ENCODE data around the gene RAD51C. TPM values are rescaled to one million over a fixed set of nuclear protein-coding genes. Genes with fewer than 3 reads are reported as not detected.
"Not testable (repeated sequence)": the region's sequence is repeated elsewhere in the genome, so short reads cannot be mapped to it uniquely, and the experiment has no call there.

The RAD51C gene
- 51.7 and 53.3 TPM in 2 replicates for total RNA-seq (2014; rRNA removed; shearing (Covaris generic))

GRCh38 chr17:58692239-58693055 lies at the start of gene RAD51C:
TSS of gene RAD51C (plus strand) at chr17:58692602. CDS start at chr17:58692644, 42 bp downstream.
- DNase-seq (ENCODE audit: low read depth), result peak; percentile 82

- DNase-seq (ENCODE audit: low read depth), result peak; percentile 20
Observed at GRCh38 chr17:58643147-58643546, 49.3 kb upstream of the RAD51C start.

DNA sequence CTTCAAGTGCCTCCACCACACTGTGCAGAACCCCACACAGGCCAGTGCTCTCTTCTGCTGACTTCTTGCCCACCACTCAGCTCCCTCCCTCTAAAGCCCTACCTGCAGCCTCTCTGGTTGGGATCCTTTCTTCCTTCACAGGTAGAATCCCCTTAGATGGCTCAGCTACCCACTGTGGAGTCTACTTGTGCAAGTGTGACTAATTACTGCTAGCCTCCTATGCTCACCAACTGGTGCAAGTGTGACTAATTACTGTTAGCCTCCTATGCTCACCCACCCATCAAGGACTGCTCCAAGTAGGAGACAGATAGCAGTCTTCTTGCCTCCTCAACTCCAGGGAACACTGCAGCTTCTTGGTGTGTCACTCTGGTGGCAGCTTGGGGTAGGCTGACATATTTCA lies 44.2 kb upstream of the RAD51C start:
- no peak for DNase-seq (ENCODE audit: low read depth)

DNA sequence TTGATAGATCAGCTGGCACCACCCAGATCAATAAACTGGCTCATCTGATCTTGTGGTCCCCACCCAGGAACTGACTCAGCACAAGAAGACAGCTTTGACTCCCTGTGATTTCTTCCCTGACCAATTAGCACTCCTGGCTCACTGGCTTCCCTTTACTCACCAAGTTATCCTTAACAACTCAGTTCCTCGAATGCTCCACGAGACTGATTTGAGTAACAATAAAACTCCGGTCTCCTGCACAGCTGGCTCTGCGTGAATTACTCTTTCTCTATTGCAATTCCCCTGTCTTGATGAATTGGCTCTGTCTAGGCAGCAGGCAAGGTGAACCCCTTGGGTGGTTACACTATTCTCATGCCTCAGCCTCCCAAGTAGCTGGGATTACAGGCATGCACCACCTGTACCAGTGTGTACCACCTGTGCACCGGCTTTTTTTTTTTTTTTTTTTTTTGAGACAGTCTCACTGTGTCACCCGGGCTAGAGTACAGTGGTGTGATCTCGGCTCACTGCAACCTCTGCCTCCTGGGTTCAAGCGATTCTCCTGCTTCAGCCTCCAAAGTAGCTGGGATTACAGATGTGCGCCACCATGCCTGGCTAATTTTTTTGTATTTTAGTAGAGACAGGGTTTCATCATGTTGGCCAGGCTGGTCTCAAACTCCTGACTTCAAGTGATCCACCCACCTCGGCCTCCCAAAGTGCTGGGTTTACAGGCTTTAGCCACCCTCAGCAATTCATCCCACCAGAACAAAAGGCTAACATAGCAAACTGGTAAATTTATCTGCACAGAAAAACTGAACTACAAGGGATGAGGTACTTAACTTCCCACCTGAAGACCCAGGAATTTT lies 34.2 kb upstream of the RAD51C start:
- not testable (repeated sequence) for DNase-seq (ENCODE audit: low read depth)

DNA sequence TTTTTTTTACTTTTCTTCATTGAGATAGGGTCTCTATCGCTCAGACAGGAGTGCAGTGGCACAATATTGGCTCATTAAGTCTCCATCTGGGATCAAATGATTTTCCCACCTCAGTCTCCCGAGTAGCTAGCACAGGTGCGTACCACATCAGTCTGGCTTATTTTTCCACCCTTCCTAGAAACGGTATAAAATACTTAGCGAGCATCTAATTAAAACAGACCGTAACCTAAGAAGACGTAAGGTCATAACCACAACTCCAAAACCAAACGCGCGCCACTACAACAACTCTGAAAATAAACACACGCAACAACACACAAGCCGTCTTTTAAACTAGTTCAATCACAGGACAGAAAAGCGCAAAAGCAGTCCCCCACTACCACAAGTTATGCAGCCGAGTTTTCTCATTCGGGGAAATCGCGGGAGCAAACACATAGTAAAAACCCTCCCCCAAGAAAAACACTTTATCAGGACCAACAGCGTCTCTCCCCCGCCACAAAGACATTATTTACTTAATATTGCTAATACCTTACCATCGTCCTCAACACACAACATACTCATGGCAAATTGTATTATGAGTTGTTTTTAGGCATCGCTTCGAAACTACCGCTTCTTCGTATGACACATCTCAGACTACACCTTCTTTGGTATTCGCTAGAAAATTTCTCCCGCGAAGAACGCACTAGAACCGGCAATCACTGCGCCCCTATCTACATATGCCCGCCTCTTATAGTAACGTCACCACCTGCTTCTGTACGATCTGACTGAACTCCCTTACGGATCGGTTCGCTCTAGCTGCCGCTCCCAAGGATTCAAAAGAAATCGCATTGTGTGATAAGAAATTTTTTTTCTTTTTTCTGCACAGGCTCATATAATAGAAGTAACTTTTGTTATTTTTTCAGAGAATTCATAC lies 33.3 kb upstream of the RAD51C start:
- DNase-seq (ENCODE audit: low read depth), result peak; percentile 98

- not testable (repeated sequence) for DNase-seq (ENCODE audit: low read depth)
Observed at GRCh38 chr17:58659714-58660084, 32.7 kb upstream of the RAD51C start.

DNA sequence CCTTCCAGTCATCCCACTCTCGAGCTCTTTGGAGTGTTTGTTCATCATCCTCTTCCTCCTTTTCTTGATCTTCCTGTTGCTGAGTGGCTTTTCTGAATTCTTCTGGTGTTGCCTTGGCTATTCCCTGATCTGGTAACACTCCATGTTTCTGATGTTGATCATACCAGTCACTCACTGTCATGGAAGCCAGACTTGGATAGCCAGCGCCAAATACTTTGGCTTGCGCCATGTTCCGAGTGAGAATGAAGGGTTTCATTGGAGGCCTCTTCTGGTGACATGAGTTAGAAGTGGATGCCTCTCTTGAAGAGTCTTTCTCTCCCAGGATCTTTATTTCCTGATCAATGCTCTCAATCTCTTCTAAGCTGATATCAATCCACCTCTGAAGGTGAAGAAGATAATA lies 31.8 kb upstream of the RAD51C start:
- no peak for DNase-seq (ENCODE audit: low read depth)

DNA sequence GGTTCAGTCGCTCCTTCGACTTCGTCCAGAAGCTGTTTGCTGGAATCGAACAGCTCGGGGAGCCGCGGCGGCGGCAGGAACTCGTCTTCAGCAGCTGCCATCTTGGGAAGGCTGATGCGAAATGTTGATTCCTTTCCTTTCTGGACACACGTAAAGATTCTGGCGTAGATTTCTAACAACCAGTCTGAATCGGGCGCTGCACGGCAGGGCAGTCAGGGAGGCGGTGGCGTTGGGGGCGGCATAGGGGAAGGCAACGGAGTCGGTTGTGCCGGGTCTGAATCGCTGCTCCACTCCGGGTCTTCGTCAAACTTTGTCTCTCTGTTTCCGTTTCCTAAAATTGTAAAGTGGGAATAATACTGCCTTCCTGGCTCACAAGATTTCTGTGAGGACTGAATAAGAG lies 30.9 kb upstream of the RAD51C start:
- DNase-seq (ENCODE audit: low read depth), result no peak

DNA sequence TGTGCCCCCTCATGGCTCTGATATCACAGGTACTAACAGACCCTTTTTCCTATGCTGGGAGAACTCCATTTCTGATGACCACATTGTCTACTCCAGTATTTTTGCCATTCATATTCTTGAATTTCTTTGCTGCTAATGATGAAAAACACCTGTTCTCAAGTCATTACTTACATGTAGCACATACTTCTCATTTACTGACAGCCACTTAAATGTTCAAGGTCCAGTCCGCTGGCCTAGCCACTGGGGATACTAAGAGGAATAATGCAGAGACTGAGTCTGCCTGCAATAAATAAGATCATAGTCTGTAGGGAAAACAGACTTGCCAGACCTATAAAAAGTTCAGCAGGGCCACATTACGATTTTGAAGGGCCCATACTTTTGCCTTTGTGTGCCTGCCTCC lies 28.1 kb upstream of the RAD51C start:
- no peak for DNase-seq (ENCODE audit: low read depth)

DNA sequence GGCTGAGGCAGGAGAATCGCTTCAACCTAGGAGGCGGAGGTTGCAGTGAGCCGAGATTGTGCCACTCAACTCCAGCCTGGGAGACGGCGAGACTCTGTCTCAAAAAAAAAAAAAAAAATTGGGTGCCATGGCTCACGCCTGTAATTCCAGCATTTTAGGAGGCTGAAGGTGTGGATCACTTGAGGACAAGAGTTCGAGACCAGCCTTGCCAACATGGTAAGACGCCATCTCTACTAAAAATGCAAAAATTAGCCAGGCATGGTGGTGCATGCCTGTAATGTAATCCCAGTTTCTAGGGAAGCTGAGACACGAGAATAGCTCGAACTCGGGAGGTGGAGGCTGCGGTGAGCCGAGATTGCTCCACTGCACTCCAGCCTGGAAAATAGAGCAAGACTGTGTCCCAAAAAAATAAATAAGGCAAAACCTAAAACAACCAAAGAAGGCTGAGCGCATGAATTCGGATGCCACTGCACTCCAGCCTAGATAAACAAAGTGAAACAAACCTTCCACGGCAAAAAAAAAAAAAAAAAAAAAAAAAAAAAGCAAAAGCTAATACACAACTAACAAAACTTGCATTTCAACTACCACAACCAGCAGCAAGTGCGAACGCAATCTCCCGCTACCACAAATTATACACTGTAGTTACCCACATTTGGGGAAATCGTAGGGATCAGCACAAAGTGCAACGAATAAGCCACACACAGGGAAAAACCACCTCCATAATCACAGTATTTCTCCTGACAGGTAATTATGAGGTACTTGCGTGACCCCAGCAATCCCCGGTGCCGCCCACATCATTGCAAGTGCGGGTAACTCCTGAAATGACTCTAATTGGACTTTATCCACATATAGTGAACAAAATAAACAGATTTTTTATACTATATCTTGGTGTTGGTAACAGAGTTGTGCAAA lies 26.2 kb upstream of the RAD51C start:
- DNase-seq (ENCODE audit: low read depth), result no peak

- DNase-seq (ENCODE audit: low read depth), result peak; percentile 82
Observed at GRCh38 chr17:58666858-58667267, 25.5 kb upstream of the RAD51C start.

GRCh38 chr17:58667934-58668597 lies 24.3 kb upstream of the RAD51C start:
- DNase-seq (ENCODE audit: low read depth), result no peak

DNA sequence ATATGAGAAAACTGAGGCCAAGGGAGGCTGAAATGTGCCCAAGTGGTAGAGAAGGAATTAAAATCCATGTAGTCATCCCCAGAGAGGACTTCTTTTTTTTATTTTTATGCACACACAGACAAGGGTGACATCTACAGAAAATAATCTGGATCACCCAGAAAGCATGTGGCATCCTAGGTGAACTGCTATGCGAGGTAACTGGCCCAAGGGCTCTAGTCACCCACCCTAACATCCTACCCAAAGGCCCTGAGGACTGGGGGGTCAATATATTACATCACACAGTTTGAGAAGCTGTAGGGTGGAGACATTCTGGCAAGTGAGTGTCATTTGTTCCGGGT lies 23.8 kb upstream of the RAD51C start:
- no peak for DNase-seq (ENCODE audit: low read depth)

GRCh38 chr17:58669853-58670252 lies 22.5 kb upstream of the RAD51C start:
- no peak for DNase-seq (ENCODE audit: low read depth)

GRCh38 chr17:58671969-58672368 lies 20.4 kb upstream of the RAD51C start:
- DNase-seq (ENCODE audit: low read depth), result no peak

- peak; percentile 16 for DNase-seq (ENCODE audit: low read depth)
Observed at GRCh38 chr17:58677194-58677880, 15.1 kb upstream of the RAD51C start.

DNA sequence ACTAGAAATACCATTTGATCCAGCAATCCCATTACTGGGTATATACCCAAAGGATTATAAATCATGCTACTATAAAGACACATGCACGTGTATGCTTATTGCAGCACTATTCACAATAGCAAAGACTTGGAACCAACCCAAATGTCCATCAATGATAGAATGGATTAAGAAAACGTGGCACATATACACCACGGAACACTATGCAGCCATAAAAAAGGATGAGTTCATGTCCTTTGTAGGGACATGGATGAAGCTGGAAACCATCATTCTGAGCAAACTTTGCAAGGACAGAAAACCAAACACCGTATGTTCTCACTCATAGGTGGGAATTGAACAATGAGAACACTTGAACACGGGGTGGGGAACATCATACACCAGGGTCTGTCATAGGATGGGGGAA lies 14.1 kb upstream of the RAD51C start:
- DNase-seq (ENCODE audit: low read depth), result not testable (repeated sequence)

GRCh38 chr17:58679263-58680037 lies 13.0 kb upstream of the RAD51C start:
- DNase-seq (ENCODE audit: low read depth), result peak; percentile 94

DNA sequence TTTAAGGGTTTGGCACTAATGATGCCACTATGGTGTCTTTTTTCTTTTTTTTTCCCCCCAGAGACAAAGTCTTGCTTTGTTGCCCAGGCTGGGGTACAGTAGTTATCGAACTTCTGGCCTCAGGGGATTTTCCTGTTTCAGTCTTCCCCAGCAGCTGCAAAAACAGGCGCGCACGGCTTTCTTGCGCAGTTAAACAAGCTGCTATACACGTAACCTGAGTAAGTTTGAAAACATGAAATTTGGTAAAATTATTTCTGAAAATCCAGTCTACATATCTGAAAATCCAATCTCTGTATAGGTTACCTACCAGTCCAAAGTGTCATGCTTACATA lies 12.4 kb upstream of the RAD51C start:
- no peak for DNase-seq (ENCODE audit: low read depth)

Measured in RPMI7951 (cell line).